PFSK-1 (cell line): ENCODE data around the gene LAMP1.

Source experiments
- POLR2AphosphoS5 ChIP-seq: IDR thresholded peaks from 2 replicates; pipeline ENCODE4 v1.6.1; 2012; ENCODE audit warnings: low read depth, mild to moderate bottlenecking, control low read depth, low read length, moderate library complexity
- SIN3A ChIP-seq: IDR thresholded peaks from 2 replicates; pipeline ENCODE4 v1.6.1; 2012; ENCODE audit warnings: mild to moderate bottlenecking, low read length, moderate library complexity, borderline replicate concordance; ENCODE audit not compliant: insufficient read depth
- TAF1 ChIP-seq: IDR thresholded peaks from 2 replicates; pipeline ENCODE4 v1.6.1; 2012; ENCODE audit warnings: low read length, control low read depth, borderline replicate concordance; ENCODE audit not compliant: insufficient read depth
- TF ChIP-seq, protein P1 (sequence below), 2 experiments: IDR thresholded peaks; 2 replicates each; pipeline versions ENCODE4 v1.6.1 to v1.8.0; 2011 to 2012; ENCODE audit warnings: low read depth in 2 of 2, low read length in 2 of 2, control low read depth in 1 of 2, inconsistent platforms in 1 of 2, mild to moderate bottlenecking in 1 of 2, moderate library complexity in 1 of 2; ENCODE audit not compliant: insufficient read depth in 1 of 2

DNA sequence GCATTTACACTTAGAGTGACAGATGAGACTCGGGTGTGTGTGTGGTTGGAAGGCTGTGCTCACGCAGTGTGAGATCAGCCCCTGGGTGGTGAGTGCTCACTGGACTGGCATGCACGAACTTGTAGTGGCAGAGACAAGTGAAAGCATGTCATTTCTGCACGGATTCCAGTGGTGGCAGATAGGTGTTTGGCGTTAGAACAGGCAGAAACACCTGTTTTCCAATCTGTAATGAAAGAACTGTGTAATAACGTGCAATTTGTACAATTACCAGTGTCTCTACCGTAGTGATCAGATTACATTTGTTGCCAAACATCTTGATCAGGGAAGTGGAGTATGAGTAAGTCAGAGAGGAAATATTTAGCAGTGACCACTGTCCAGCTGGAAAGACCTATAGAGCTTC, 8.2 kb downstream of the LAMP1 start:
- TF ChIP-seq POLR2AphosphoS5 (no peak), TAF1 (no peak), SIN3A (no peak)
- TF ChIP-seq, protein P1, sequence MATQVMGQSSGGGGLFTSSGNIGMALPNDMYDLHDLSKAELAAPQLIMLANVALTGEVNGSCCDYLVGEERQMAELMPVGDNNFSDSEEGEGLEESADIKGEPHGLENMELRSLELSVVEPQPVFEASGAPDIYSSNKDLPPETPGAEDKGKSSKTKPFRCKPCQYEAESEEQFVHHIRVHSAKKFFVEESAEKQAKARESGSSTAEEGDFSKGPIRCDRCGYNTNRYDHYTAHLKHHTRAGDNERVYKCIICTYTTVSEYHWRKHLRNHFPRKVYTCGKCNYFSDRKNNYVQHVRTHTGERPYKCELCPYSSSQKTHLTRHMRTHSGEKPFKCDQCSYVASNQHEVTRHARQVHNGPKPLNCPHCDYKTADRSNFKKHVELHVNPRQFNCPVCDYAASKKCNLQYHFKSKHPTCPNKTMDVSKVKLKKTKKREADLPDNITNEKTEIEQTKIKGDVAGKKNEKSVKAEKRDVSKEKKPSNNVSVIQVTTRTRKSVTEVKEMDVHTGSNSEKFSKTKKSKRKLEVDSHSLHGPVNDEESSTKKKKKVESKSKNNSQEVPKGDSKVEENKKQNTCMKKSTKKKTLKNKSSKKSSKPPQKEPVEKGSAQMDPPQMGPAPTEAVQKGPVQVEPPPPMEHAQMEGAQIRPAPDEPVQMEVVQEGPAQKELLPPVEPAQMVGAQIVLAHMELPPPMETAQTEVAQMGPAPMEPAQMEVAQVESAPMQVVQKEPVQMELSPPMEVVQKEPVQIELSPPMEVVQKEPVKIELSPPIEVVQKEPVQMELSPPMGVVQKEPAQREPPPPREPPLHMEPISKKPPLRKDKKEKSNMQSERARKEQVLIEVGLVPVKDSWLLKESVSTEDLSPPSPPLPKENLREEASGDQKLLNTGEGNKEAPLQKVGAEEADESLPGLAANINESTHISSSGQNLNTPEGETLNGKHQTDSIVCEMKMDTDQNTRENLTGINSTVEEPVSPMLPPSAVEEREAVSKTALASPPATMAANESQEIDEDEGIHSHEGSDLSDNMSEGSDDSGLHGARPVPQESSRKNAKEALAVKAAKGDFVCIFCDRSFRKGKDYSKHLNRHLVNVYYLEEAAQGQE (IDR thresholded peaks at IDR 0.05; ENCODE audit: insufficient read depth in 1 of 2, low read depth in 2 of 2, low read length in 2 of 2) = no peak
